CD1c-positive myeloid dendritic cell (primary cell): ENCODE data around the gene NR2C1.
A peak's percentile ranks its signal among the peaks of the same experiment; 100 is the strongest.
"Not testable (repeated sequence)": the region's sequence is repeated elsewhere in the genome, so short reads cannot be mapped to it uniquely, and the experiment has no call there.

Source experiments
- DNase-seq: peaks from one replicate; pipeline ENCODE4 v3.0.0-alpha.2; 2016; ENCODE audit errors: extremely low spot score

The NR2C1 gene

GRCh38 chr12:95002754-95003153, 70.7 kb downstream of the NR2C1 start:
- peak; percentile 20 for DNase-seq

GRCh38 chr12:94998326-94998725, 75.1 kb downstream of the NR2C1 start:
- DNase-seq, result no peak

DNA sequence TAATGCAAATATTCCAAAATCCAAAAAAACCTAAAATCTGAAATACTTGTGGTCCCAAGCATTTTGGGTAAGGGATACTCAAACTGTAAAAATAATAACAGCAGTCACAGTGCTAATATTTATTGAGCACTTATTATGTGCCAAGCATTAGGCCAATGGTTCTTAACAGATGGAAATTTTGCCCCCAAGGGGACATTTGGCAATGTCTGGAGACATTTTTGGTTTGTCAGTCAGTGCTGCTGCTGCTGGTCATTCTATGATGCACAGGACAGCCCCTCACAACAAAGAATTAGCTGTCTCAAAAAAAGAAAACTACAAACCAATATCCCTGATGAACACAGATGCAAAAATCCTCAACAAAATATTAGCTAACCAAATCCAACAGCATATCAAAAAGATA, 75.7 kb downstream of the NR2C1 start:
- DNase-seq, result no peak

DNA sequence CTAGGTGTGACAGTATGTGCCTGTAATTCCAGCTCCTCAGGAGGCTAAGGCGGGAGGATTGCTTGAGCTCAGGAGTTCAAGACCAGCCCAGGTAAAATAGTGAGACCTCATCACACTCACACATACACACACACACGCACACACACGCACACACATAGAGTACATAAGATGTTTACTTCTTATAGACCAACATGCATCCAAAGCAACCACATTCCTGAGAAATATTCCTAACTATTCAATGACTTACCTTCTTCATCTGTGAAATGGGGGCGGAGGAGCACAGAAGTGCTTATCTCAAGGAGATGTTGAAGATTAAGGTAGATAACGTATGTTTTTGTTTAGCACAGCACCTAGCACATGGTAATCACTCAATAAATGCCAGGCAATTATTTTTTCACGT, 76.4 kb downstream of the NR2C1 start:
- DNase-seq, result no peak

- no peak for DNase-seq
These were observed 79.1 kb downstream of the NR2C1 start for GRCh38 chr12:94994312-94994711.

DNA sequence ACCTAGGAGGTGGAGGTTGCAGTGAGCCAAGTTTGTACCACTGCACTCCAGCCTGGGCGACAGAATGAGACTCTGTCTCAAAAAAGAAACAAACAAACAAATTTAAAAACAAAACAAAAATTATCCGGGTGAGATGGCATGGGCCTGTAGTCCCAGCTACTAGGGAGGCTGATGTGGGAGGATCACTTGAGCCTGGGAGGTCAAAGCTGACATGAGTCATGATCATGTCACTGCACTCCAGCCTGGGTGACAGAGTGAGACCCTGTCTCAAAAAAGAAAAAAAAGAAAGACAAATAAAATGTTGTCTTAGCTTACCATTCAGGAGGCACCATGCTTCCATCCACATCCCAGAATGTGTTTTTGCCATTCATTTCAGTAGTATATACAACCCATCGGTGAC, 79.6 kb downstream of the NR2C1 start:
- DNase-seq, result not testable (repeated sequence)

GRCh38 chr12:94990222-94990621, 83.2 kb downstream of the NR2C1 start:
- DNase-seq, result no peak

- no peak for DNase-seq
These were observed 84.9 kb downstream of the NR2C1 start for GRCh38 chr12:94988471-94988870.

DNA sequence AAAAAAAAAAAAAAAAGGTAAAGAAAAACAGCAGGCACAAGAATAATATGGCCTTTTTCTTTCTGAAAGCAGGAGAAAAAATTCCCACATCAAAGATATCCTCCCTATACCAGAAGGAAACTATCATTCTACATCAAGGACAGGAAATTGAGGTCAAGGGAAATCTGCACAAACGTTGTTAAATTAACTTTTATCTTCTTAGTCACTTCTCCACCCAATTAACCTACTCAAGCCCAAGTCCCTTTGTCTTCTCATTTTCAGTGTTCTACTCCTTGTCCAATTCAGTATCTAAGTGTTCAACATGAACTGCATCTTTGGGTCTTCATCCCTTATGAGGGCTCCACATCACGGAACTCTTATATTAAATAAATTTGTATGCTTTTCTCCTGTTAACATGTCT, 85.6 kb downstream of the NR2C1 start:
- DNase-seq, result no peak

DNA sequence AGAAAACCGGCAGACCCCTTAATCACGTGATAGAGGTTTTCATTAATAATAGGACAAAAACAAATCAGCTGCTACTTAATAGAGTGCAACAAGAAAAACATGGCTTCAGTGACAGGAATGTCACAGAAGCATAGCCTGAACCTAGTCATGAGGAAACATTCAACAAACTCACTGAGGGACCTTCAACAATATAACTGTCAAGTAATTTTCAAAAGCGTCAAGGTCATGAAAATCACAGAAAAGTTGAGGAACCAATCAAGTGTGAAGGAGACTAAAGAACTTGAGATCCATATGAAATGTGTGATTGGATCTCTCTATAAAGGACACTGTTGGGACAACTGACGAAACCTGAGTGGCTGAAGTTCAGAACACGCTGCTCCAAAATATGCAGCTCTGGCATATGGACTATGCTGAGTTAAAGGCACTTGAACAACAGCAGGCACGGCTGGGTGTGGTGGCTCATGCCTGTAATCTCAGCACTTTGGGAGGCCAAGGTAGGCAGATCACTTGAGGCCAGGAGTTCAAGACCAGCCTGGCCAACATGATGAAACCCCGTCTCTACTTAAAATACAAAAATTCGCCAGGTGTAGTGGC, 86.2 kb downstream of the NR2C1 start:
- no peak for DNase-seq

GRCh38 chr12:94985099-94985498, 88.3 kb downstream of the NR2C1 start:
- DNase-seq, result not testable (repeated sequence)

GRCh38 chr12:94983321-94983720, 90.1 kb downstream of the NR2C1 start:
- no peak for DNase-seq

GRCh38 chr12:94982456-94982855, 91.0 kb downstream of the NR2C1 start:
- no peak for DNase-seq

DNA sequence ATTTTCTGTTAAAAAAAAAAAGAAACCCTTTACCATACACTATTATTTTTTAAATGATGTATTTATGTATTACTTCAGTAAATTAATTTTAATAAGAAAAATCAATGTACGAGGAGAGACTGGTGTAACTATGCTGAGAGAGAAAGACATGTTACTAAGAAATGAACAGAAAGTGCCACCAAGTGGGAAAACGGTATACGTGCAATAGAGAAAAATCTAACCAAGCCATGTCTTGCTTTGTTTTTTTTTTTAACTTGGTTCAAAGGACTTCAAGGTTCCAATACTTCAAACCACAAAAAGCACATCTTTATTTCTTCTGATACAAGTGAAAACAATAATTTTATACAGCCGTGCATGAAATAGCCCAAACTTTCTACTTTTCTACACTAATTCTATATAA, 92.8 kb downstream of the NR2C1 start:
- DNase-seq, result no peak

DNA sequence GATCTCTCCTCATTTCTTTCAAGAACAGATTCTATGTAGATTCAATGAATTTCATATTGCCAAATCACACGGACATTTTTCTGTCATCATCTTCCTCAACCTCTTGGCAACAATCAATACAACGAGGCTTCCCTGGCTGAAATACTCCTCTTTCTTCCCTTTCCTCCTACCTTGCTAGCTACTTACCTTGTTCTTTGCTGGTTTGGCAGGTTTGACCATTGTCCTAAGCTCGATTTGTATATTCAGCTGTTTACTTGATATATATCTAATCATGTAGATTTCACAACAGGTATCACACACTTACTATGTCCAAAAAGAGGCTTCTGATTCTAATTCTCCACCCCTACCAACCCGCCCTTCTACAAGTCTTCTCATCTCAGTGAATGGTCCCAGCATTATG, 93.5 kb downstream of the NR2C1 start:
- no peak for DNase-seq

DNA sequence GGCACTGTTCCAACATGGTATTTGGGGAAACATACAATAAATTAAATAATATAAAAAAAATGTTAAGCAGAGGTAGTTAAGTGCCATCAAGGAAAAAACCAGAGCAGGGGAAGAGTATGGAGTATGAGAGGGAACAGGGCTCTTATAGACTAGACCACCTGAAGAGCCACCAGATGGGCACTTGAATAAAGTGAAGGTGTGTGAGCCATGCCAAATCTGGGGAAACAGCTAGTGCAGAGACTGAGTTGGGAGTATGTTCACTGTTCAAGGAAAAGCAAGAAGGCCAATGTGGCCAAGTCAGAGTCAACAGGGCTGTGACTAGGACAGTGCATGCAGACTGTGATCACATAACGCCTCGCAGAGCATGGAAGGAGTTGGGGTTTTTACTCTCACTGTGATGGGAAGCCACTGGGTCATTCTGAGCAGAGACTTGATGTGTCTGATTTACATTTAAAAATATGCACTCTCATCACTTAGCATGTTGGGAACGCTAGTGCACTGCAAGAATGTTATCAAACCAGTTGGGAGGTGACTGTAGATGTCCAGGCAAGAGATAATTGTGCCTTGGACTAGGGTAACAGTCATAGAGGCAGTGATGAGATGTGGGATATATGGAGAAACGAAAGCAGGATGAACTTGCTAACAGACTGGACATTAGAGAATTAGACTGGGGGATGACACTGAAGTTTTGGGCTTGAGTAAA, 95.5 kb downstream of the NR2C1 start:
- DNase-seq, result no peak

DNA sequence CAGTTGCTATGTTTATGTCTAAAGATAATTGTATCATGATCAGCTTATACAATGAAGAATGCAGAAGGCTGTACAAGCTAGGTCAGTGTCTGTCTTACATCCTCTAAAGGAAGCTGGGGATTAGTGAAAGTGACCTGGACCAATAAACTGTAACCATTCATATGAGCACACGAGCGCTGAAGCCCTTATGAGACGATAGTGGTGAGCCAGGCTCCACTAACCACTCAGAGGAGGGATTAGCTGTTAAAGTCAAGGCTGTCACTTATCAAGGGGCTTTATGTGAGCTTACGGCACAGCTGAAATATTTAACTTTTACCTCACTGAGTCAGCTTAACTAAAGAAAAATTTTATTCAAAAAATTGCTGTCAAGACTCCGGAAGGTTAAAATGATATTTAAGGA, 100.2 kb downstream of the NR2C1 start:
- no peak for DNase-seq

- no peak for DNase-seq
These were observed 100.6 kb downstream of the NR2C1 start for GRCh38 chr12:94972795-94973194.

- DNase-seq, result no peak
These were observed 101.5 kb downstream of the NR2C1 start for GRCh38 chr12:94971923-94972322.

GRCh38 chr12:94970560-94970959, 102.9 kb downstream of the NR2C1 start:
- DNase-seq, result no peak
